ENCODE results near the gene TTC16.

Gene TTC16

DNA sequence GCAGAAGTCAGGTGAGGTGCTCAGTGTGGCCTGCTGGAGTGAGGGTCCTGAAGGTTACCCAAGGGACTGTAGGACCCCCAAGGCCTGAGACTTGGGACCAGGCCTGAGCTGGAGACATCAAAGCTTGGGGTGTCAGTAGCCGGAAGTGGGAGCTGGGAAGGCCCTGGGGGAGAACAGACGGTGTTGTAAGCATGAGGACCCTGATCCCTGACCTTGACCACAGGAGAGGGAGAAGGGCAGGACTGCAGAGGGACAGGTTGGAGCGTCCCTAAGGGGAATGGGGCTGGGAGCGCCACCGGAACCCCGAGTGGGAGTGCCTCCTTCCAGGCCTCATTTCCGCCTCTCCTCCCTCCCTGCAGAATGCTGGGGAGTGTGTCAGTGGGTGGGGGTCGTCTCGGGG is 533 bp downstream of the TTC16 start:
- H3K27ac Mint-ChIP-seq (ENCODE audit: low read depth): peak overlapping the region; percentile 94
- H3K27me3 Mint-ChIP-seq: no peaks in the 10 kb centered on the region
- DNase-seq (ENCODE audit: low spot score in 2 of 2) (no peak), ATAC-seq (replicated peaks; ENCODE audit: extremely low read depth, poor library complexity, severe bottlenecking) (no peak)
- H3K9me3 Mint-ChIP-seq: no peaks in the 10 kb centered on the region
- peaks cover 16% of the 10 kb centered on the region for H3K36me3 Mint-ChIP-seq (ENCODE audit: insufficient read depth)
- peak overlapping the region; percentile 88 for H3K4me3 Mint-ChIP-seq
- H3K4me1 Mint-ChIP-seq: peaks cover 47% of the 10 kb centered on the region

DNA sequence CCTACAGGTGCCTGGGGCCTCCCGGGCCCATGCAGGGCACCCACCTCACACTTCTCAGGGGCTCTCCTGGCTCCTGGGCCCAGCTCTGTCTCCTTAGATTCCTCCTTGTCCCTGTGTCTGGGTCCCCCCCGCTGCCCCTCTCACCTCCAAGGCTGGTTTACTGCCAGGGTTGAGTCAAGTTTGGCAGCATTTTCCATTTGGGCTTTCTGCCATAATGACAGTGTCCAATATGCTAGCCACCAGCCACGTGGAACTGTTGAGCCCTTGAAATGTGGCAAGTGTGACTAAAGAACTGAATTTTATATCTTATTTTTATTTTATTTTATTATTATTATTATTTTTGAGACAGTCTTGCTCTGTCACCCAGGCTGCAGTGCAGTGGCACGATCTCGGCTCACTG is 1.9 kb downstream of the TTC16 start:
- Mint-ChIP-seq H3K4me1 (peaks cover 47% of the 10 kb centered on the region), H3K36me3 (ENCODE audit: insufficient read depth) (peaks cover 20% of the 10 kb centered on the region), H3K27me3 (no peaks in the 10 kb centered on the region), H3K27ac (ENCODE audit: low read depth) (no peak overlapping the region), H3K4me3 (peak overlapping the region; percentile 38), H3K9me3 (no peaks in the 10 kb centered on the region)
- no peak for ATAC-seq (replicated peaks; ENCODE audit: extremely low read depth, poor library complexity, severe bottlenecking)
- DNase-seq (ENCODE audit: low spot score in 2 of 2): no peak

DNA sequence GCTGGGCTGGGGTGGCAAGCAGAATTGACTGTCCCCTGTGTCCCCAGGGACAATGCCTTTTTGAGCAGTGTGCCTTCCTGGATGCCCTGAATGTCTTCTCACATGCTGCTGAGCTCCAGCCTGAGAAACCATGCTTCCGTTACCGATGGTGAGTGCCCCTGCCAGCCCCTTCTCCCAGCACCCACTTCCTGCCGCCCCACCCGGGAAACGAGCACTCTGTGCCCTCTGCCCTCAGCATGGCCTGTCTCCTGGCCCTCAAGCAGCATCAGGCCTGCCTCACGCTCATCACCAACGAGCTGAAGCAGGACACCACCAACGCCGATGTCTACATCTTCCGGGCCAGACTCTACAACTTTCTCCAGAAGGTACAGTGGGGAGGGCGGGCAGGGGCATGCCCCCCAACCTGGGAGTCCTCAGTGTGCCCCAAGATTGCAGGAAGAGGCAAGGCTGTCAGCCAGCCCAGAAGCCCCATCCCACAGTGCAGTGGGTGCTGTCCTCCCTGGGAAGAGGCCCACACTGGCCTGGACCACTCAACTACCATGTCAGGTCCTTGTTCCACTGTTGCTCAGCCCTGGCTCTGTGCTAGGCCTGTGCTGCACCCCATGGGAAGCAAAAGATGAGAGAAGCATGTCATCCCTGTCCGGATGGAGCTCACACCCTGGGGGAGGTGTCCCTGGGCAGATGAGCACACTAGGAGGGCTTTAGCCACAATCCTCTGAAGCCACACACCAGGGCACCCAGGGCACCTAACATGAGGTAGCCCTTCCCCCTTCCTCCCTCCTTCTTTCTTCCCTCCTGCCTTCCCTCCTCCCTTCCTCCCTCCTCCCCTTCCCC is 4.4 kb downstream of the TTC16 start:
- H3K27ac Mint-ChIP-seq (ENCODE audit: low read depth): peak overlapping the region; percentile 92
- DNase-seq (ENCODE audit: low spot score in 2 of 2) (peak in 1 of 2 donors; percentile 34), ATAC-seq (replicated peaks; ENCODE audit: extremely low read depth, poor library complexity, severe bottlenecking) (peak; percentile 12)
- H3K9me3 Mint-ChIP-seq: no peaks in the 10 kb centered on the region
- peaks cover 15% of the 10 kb centered on the region for H3K36me3 Mint-ChIP-seq (ENCODE audit: insufficient read depth)
- H3K4me1 Mint-ChIP-seq: peaks cover 42% of the 10 kb centered on the region
- no peaks in the 10 kb centered on the region for H3K27me3 Mint-ChIP-seq
- H3K4me3 Mint-ChIP-seq: peak overlapping the region; percentile 73

DNA sequence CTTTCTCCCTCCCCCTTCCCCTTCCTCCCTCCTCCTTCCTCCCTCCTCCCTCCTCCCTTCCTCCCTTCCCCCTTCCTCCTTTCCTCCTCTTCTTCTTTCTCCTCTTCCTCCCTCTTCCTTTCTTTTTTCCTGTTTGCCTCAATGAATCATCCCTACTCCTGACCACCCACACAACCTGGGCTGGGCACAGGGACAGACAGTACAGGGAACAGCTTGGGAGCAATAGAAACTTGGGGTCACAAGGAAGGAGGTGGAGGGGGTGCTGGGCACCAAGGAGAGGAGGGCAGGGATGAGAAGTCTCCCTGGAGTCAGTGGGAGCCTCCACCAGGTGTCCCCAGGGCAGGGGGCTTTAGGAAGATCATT is 5.0 kb downstream of the TTC16 start:
- H3K27ac Mint-ChIP-seq (ENCODE audit: low read depth): peak overlapping the region; percentile 92

DNA sequence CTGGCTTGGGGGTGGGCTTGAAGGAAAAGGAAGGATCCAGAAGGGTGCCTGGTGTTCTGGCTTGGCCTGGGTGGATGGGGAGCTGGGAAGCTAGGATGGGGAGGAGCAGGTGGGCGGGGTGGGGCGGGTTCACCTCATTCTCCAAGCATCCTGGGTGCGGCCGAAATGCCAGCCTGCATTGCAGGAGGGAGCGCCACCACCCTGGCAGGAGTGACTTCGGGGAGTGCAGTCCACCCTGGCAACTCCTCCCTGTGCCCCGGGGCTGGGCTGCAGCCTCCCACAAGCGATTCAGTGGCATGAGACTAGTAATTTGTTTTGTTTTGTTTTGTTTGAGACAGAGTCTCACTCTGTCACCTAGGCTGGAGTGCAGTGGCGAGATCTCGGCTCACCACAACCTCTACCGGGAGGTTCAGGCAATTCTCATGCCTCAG is 5.5 kb downstream of the TTC16 start:
- no peaks in the 10 kb centered on the region for H3K9me3 Mint-ChIP-seq
- H3K27me3 Mint-ChIP-seq: no peaks in the 10 kb centered on the region
- ATAC-seq (replicated peaks; ENCODE audit: extremely low read depth, poor library complexity, severe bottlenecking) (peak; percentile 39), DNase-seq (ENCODE audit: low spot score in 2 of 2) (peak in 1 of 2 donors; percentile 21)
- peaks cover 11% of the 10 kb centered on the region for H3K36me3 Mint-ChIP-seq (ENCODE audit: insufficient read depth)
- H3K4me1 Mint-ChIP-seq: peaks cover 31% of the 10 kb centered on the region
- peak overlapping the region; percentile 73 for H3K4me3 Mint-ChIP-seq
- peak overlapping the region; percentile 92 for H3K27ac Mint-ChIP-seq (ENCODE audit: low read depth)

More for the DNA sequence above, 5.0 kb downstream of the TTC16 start:
- H3K4me1 Mint-ChIP-seq: peaks cover 36% of the 10 kb centered on the region
- peaks cover 14% of the 10 kb centered on the region for H3K36me3 Mint-ChIP-seq (ENCODE audit: insufficient read depth)
- no peak for ATAC-seq (replicated peaks; ENCODE audit: extremely low read depth, poor library complexity, severe bottlenecking)
- peak overlapping the region; percentile 73 for H3K4me3 Mint-ChIP-seq
- H3K27me3 Mint-ChIP-seq: no peaks in the 10 kb centered on the region
- no peak for DNase-seq (ENCODE audit: low spot score in 2 of 2)
- no peaks in the 10 kb centered on the region for H3K9me3 Mint-ChIP-seq

DNA sequence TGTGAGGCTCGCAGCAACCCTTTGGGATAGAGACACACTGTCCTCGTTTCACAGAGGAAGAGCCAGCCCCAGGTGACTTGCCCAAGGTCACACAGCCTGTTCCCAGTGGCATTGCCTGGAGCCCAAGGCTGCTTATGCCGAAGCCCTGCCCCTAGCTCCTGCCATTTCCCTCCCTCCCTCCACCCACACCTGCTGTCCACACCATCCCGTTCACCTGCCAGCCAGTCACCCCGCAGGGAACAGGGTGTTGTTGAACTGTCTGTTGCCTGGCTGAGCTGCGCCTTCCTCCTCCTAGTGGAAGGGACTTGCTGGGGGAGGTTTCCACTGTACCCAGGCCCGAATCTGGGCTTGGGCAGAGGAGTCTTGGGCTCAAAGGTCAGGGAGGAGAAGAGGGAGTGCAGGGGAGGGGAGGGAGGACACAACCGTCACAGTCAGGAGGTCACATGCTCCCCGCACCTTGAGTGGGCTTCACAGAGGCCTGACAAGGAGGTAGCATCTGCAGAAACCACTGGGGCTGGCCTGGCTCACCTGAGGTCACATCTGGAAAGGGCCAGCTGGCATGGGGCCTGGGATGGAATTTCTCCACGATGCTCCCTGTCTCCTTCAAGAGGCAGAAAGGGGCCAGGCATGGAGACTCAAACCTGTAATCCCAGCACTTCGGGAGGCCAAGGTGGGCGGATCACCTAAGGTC is 6.3 kb downstream of the TTC16 start:
- peaks cover 13% of the 10 kb centered on the region for H3K36me3 Mint-ChIP-seq (ENCODE audit: insufficient read depth)
- no peaks in the 10 kb centered on the region for H3K27me3 Mint-ChIP-seq
- H3K4me3 Mint-ChIP-seq: peak overlapping the region; percentile 73
- DNase-seq (ENCODE audit: low spot score in 2 of 2): no peak
- H3K4me1 Mint-ChIP-seq: peaks cover 31% of the 10 kb centered on the region
- ATAC-seq (replicated peaks; ENCODE audit: extremely low read depth, poor library complexity, severe bottlenecking): no peak
- H3K27ac Mint-ChIP-seq (ENCODE audit: low read depth): peak overlapping the region; percentile 92
- no peaks in the 10 kb centered on the region for H3K9me3 Mint-ChIP-seq

DNA sequence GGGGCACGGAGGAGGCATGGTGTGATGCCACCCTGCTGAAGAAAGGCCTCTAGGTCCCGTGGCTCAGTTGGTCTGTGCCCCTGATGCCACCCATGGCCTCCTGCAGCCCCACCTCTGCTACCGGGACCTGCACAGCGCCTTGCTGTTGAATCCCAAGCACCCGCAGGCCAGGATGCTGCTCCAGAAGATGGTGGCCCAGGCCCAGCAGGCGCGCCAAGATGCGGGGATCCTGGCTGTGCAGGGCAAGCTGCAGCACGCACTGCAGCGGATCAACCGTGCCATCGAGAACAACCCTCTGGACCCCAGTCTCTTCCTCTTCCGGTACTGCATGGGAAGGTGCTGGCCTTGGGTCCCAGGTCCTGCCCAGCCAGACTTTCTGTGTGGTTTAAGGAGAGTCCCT is 7.1 kb downstream of the TTC16 start:
- peaks cover 13% of the 10 kb centered on the region for H3K36me3 Mint-ChIP-seq (ENCODE audit: insufficient read depth)
- no peaks in the 10 kb centered on the region for H3K27me3 Mint-ChIP-seq
- H3K4me1 Mint-ChIP-seq: peaks cover 27% of the 10 kb centered on the region
- DNase-seq (ENCODE audit: low spot score in 2 of 2): no peak
- no peak for ATAC-seq (replicated peaks; ENCODE audit: extremely low read depth, poor library complexity, severe bottlenecking)
- H3K9me3 Mint-ChIP-seq: no peaks in the 10 kb centered on the region
- peak overlapping the region; percentile 18 for H3K4me3 Mint-ChIP-seq
- H3K27ac Mint-ChIP-seq (ENCODE audit: low read depth): no peak overlapping the region

DNA sequence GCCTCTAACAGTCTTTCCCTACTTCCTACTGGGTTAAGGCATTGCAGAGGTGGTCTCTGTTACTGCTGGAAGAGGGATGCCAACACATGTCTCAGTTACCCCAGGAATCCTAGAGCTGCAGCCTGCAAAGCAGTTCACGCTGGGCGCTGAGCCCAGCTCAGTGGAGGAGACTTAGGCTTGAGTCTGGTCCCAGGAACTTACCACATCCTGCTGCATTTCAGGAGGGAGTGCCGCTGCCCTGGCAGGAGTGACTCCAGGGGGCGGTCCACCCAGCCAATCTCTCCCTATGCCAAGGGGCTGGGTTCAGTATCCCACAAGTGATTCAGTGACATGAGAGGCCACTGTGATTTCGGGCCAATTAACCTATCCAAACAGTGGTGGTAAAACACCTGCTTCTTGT is 7.6 kb downstream of the TTC16 start:
- Mint-ChIP-seq H3K4me3 (peak overlapping the region; percentile 18), H3K36me3 (ENCODE audit: insufficient read depth) (peaks cover 13% of the 10 kb centered on the region), H3K9me3 (no peaks in the 10 kb centered on the region), H3K27me3 (no peaks in the 10 kb centered on the region), H3K4me1 (peaks cover 27% of the 10 kb centered on the region), H3K27ac (ENCODE audit: low read depth) (no peak overlapping the region)
- ATAC-seq (replicated peaks; ENCODE audit: extremely low read depth, poor library complexity, severe bottlenecking) (no peak), DNase-seq (ENCODE audit: low spot score in 2 of 2) (no peak)

DNA sequence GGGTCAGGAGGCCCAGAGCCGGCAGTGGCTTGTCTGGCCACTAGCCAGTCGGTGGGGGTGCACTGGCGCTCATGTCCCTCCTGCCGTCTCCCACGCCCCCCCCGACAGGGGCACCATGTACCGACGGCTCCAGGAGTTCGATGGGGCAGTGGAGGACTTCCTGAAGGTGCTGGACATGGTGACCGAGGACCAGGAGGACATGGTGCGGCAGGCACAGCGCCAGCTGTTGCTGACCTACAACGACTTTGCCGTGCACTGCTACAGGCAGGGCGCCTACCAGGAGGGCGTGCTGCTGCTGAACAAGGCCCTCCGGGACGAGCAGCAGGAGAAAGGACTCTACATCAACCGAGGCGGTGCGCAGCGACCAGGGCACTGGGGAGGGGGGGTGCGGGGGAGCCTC is 8.1 kb downstream of the TTC16 start:
- DNase-seq (ENCODE audit: low spot score in 2 of 2) (no peak), ATAC-seq (replicated peaks; ENCODE audit: extremely low read depth, poor library complexity, severe bottlenecking) (no peak)
- no peaks in the 10 kb centered on the region for H3K9me3 Mint-ChIP-seq
- H3K4me3 Mint-ChIP-seq: no peak overlapping the region
- peaks cover 13% of the 10 kb centered on the region for H3K36me3 Mint-ChIP-seq (ENCODE audit: insufficient read depth)
- H3K4me1 Mint-ChIP-seq: peaks cover 27% of the 10 kb centered on the region
- no peak overlapping the region for H3K27ac Mint-ChIP-seq (ENCODE audit: low read depth)
- H3K27me3 Mint-ChIP-seq: no peaks in the 10 kb centered on the region

DNA sequence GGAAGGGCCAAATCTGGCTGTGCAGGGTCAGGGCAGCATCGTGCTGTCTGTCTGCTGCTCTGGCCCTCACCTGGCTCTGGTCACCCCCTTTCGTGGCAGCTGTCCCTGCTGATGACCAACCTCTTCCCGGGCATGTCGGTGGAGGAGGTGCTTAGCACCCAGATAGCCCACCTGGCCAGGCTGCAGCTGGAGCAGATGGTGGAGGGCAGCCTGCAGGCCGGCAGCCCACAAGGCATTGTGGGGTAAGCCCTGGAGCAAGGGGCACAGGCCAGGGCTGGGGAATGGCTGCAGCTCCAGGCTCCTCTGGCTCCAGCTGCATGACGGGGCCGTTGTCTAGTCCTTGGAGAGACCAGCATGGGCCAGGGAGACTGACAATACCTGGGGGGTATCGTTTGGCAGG is 11.0 kb downstream of the TTC16 start:
- DNase-seq (ENCODE audit: low spot score in 2 of 2) (no peak), ATAC-seq (replicated peaks; ENCODE audit: extremely low read depth, poor library complexity, severe bottlenecking) (no peak)
- Mint-ChIP-seq H3K4me1 (no peaks in the 10 kb centered on the region), H3K4me3 (no peak overlapping the region), H3K36me3 (ENCODE audit: insufficient read depth) (peaks cover 8% of the 10 kb centered on the region), H3K27me3 (no peaks in the 10 kb centered on the region), H3K9me3 (no peaks in the 10 kb centered on the region), H3K27ac (ENCODE audit: low read depth) (no peak overlapping the region)

DNA sequence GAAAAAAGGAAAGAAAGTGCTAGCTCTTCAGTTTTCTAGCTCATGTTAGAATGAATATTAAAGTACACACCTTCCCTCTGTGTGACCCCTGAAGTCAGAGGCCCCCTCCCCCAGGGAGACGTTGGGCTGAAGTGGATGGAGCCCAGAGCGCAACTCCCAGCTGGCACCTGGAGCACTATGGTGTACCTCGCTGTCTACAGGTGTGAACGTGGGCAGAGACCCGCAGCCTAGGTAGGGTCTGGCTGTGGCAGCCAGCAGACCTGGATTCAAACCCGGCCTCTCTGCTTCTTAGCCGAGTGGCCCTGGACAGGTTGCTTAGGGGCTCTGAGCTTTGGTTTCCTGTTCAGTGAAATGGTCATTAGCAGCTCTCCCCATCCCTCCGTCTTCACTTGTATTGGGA is 12.9 kb downstream of the TTC16 start:
- ATAC-seq (replicated peaks; ENCODE audit: extremely low read depth, poor library complexity, severe bottlenecking): no peak
- peaks cover 4% of the 10 kb centered on the region for H3K4me1 Mint-ChIP-seq
- H3K36me3 Mint-ChIP-seq (ENCODE audit: insufficient read depth): peaks cover 10% of the 10 kb centered on the region
- no peak for DNase-seq (ENCODE audit: low spot score in 2 of 2)
- H3K9me3 Mint-ChIP-seq: no peaks in the 10 kb centered on the region
- no peaks in the 10 kb centered on the region for H3K27me3 Mint-ChIP-seq
- H3K4me3 Mint-ChIP-seq: no peak overlapping the region
- H3K27ac Mint-ChIP-seq (ENCODE audit: low read depth): no peak overlapping the region

DNA sequence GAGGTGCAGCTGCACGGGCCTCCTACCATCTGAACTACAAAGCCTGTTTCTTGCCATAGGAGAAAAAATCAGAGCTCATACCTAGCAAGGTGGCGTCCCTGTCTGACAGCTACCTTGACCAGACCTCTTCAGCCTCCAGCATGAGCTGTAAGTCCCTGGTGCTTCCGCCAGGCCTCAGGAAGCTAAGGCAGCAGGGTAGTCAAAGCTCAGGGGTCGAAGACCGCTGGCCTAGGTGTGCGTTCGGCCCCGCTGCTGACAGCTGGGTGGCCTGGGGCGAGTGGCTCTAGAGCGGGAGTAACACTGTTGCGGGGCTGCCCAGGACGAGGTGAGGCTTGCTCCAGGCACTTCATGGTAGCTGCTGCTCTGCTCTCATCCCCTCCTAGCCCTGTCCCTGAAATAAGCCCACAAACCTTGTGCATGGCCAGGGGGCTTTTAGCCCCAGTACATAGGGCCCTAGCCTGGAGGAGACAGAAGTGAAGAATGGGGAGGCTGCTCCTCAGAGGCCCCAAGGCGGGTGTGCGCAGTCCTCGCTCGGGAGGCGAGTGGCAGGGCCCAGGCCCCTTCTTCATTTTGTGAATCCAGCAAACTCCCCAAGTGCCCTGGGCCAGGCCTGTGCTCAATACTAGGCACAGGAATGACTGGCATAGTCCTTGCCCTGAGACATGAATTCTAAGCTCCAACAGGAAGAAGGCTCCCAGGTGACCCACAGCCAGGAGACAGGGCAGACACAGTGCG is 13.8 kb downstream of the TTC16 start:
- peaks cover 10% of the 10 kb centered on the region for H3K36me3 Mint-ChIP-seq (ENCODE audit: insufficient read depth)
- ATAC-seq (replicated peaks; ENCODE audit: extremely low read depth, poor library complexity, severe bottlenecking) (no peak), DNase-seq (ENCODE audit: low spot score in 2 of 2) (no peak)
- H3K4me3 Mint-ChIP-seq: no peak overlapping the region
- H3K9me3 Mint-ChIP-seq: no peaks in the 10 kb centered on the region
- H3K27me3 Mint-ChIP-seq: no peaks in the 10 kb centered on the region
- H3K27ac Mint-ChIP-seq (ENCODE audit: low read depth): peak overlapping the region; percentile 29
- H3K4me1 Mint-ChIP-seq: peaks cover 8% of the 10 kb centered on the region
